Measurements from ENCODE around the gene COL6A1. TPM values are rescaled to one million over a fixed set of nuclear protein-coding genes. Genes with fewer than 3 reads are reported as not detected.
"Not testable (repeated sequence)": the region's sequence is repeated elsewhere in the genome, so short reads cannot be mapped to it uniquely, and the experiment has no call there.

COL6A1 gene
- total RNA-seq, 2 experiments from 2014 or later = 0.74 to 1.6 TPM

DNA sequence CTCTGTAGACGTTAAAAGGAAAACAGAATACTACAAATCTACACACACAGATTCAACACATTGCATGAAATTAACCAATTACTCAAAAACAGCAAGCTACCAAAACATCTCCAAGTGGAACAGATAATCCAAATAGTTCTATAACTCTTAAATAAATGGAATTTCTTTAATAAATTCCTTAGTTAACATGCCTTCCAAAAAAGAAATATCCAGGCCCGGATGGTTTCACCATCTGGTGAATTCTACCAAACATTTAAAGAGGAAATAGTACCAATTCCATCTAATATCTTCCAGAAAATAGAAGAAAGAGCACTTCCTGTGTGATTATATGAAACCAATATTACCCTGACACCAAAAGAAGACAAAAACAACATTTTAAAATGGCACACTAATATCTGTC is 63.6 kb downstream of the COL6A1 start:
- peaks cover 3% of the 10 kb centered on the region for H3K27me3 Mint-ChIP-seq (ENCODE audit: low read depth)
- no peaks in the 10 kb centered on the region for H3K4me1 Mint-ChIP-seq (ENCODE audit: low read depth)
- no peak for DNase-seq
- intact Hi-C loops (cut with micrococcal nuclease) = no loop called here
- H3K9me3 Mint-ChIP-seq = peaks cover 4% of the 10 kb centered on the region
- CTCF ChIA-PET = no interaction called here
- no peak overlapping the region for H3K4me3 Mint-ChIP-seq
- no peak overlapping the region for H3K27ac Mint-ChIP-seq
- H3K36me3 Mint-ChIP-seq (ENCODE audit: low read depth) = no peaks in the 10 kb centered on the region

DNA sequence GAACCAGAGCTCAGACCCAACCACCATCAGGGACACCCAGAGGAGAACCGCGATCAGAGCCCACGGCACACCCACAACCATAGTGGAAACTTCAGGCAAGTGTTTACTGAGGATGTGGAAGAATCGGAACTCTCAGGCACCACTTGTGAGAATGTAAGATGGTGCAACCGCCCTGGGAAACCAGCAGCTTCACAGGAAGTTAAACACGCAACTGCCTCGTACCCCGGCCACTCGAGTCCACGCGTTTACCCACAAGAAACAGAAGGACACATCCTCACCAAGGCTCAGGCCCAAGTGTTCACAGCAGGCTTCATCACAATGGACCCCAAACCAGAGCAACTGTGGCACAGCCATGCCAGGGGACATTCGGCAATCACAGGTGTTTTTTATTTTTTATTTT is 64.9 kb downstream of the COL6A1 start:
- Mint-ChIP-seq H3K27me3 (ENCODE audit: low read depth) (peaks cover 3% of the 10 kb centered on the region), H3K9me3 (peaks cover 4% of the 10 kb centered on the region), H3K4me3 (no peak overlapping the region), H3K4me1 (ENCODE audit: low read depth) (no peaks in the 10 kb centered on the region), H3K27ac (no peak overlapping the region), H3K36me3 (ENCODE audit: low read depth) (no peaks in the 10 kb centered on the region)
- CTCF ChIA-PET = no interaction called here
- intact Hi-C loops (cut with micrococcal nuclease) = no loop called here
- DNase-seq = no peak

DNA sequence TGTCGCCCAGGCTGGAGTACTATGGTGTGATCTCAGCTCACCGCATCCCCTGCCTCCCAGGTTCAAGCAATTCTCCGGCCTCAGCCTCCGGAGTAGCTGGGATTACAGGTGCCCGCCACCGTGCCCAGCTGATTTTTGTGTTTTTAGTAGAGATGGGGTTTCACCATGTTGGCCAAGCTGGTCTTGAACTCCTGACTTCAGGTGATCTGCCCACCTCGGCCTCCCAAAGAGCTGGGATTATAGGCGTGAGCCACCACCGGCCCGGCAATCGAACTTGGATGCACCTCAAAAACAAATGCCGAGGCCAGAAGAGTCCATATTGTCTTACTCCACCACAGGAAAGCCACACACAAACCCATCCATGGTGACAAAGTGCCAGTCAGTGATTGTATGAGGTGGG is 65.3 kb downstream of the COL6A1 start:
- H3K27ac Mint-ChIP-seq; H3K4me3 Mint-ChIP-seq; H3K4me1 Mint-ChIP-seq (ENCODE audit: low read depth); H3K27me3 Mint-ChIP-seq (ENCODE audit: low read depth); intact Hi-C loops (cut with micrococcal nuclease); CTCF ChIA-PET; DNase-seq; H3K36me3 Mint-ChIP-seq (ENCODE audit: low read depth); H3K9me3 Mint-ChIP-seq: not testable (repeated sequence)

DNA sequence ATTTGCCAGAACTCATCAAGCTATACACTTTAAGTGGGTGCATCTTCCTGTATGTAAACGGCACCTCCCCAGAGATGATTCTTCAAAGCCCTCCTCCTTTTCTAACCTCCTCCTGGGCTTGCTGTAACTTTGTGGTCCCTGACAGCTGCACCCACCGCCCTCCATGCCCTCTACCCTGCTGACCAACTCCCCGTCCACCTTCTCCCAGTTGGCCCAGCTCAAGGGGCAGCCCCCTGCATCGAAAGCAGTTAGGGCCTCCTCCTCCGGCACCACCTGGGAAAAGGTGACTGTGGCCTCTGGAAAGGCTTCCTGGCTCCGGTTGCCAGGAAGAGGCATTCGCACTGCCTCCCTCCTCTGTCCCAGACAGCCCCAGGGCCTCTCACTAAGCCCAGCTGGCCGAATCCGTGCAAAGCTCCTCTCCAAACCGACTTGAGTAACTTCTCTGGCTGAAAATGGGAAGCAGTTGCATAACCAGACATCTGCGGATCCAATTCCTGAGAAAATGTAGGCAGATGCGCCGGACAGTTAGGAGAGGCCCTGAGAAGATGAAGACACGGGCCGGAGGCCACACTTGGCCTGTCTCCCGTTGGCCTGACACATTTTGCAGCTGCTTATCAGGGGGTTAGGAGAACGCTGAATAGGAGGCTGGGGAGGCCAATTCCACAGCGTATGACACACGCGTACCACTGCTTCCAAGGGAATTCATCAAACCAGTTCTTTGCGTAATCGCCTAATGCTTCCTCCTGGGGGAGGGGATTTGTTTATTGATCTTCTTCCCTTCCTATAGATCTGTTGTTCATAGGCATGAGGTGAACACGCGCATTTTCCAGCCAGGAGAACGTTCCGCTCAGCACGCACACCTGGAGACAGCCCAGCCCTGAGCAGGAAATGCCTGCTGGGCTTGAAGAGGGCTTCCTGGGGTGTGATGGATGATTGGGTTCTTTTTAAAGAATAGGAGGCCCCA is 67.6 kb downstream of the COL6A1 start:
- no peak overlapping the region for H3K27ac Mint-ChIP-seq
- H3K36me3 Mint-ChIP-seq (ENCODE audit: low read depth) = no peaks in the 10 kb centered on the region
- CTCF ChIA-PET = no interaction called here
- no peaks in the 10 kb centered on the region for H3K27me3 Mint-ChIP-seq (ENCODE audit: low read depth)
- no peak overlapping the region for H3K4me3 Mint-ChIP-seq
- intact Hi-C loops (cut with micrococcal nuclease) = no loop called here
- no peak for DNase-seq
- H3K9me3 Mint-ChIP-seq = peaks cover 4% of the 10 kb centered on the region
- H3K4me1 Mint-ChIP-seq (ENCODE audit: low read depth) = no peaks in the 10 kb centered on the region

DNA sequence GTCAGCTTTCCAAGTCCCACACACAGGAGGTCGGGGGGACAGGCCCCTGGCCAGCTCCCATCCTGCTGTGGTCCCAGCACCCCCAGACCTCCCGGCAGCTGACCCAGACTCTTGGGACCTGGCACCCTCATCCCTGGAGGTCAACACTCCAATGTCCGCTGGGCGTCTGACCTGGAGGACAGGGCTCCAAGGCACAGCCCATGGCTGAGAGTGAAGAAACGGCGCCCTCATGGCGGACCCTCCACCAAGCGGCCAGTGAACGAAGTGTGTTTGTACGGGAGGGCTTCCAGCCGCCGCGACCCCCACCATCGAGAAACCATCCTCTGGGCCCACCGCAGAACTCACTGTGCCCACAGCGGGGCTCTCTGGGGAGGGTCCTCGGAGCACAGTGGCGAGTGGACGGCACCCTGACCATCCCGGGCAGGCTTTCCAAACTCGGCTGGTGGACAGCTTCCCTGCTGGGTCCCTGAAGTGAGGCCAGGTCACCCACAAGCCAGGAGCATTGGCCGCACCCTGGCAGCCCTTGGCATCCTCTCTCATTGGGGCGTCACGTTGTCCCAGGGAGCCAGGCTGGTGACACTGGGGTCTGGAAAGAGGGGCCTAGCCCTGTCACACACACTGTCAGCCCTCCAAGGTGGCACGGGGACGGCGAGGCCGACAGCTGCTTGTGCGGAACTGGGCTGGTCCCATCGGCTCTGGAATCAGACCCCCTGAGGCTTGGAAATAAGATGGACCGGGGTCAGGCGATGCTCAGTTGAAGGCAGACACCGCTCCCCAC is 68.5 kb downstream of the COL6A1 start:
- Mint-ChIP-seq H3K36me3 (ENCODE audit: low read depth) (no peaks in the 10 kb centered on the region), H3K9me3 (peaks cover 4% of the 10 kb centered on the region), H3K4me1 (ENCODE audit: low read depth) (no peaks in the 10 kb centered on the region), H3K27me3 (ENCODE audit: low read depth) (no peaks in the 10 kb centered on the region), H3K4me3 (no peak overlapping the region), H3K27ac (no peak overlapping the region)
- intact Hi-C loops (cut with micrococcal nuclease) = no loop called here
- DNase-seq = no peak
- CTCF ChIA-PET = no interaction called here

DNA sequence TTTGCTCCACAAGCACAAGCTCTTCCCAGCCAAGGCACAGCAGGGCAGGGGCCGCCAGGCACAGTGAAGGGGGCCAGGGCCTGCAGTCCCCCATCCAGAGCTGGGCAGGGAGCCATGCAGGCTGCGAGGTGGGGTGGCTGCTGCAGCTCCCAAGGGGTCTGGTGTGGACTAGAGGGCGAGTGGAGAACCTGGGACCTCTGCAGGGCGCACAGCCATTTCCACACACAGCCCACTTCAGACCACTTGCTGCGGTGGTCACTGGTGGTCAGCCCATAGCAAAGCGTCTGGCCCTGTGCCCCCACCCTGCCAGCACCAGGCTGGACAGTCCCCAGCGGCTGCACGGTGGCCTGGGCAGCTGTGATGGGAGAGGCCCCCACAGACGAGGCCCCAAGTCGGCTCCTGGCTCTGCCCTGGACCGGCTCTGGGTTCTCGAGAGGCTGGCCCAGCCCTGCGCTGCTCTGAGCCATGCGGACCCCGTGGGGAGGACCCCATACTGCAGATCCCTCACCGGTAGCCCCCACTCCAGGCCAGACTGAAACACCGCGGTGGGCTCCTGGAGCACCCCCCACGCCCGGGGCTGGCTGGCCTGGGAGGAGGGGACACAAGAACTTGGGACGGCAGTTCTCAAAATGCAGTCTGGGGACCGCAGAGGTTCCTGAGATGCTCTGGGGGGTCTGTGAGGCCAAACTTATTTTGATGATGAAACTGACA is 69.3 kb downstream of the COL6A1 start:
- no peaks in the 10 kb centered on the region for H3K4me1 Mint-ChIP-seq (ENCODE audit: low read depth)
- intact Hi-C loops (cut with micrococcal nuclease) = no loop called here

DNA sequence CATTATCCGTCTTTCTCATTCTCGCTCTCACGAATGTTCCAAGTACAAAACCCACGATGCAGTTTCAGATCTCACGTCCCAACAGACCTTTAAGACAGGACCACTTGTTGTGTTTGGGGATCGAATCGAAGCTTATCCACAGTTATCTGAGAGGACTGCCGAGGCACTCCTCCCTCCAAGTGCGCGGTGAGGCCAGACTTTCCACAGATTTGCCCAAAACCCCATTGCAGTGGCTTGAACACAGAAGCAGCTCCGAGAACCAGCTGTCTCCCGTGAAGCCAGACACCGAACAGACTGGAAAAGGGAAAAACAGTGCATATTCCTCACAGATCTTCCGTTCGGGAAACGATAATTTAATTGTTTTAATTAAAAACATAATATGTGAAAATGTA is 69.8 kb downstream of the COL6A1 start:
- CTCF ChIA-PET = no interaction called here
- Mint-ChIP-seq H3K4me3 (no peak overlapping the region), H3K27me3 (ENCODE audit: low read depth) (peaks cover 1% of the 10 kb centered on the region), H3K4me1 (ENCODE audit: low read depth) (no peaks in the 10 kb centered on the region), H3K36me3 (ENCODE audit: low read depth) (no peaks in the 10 kb centered on the region), H3K27ac (no peak overlapping the region), H3K9me3 (peaks cover 3% of the 10 kb centered on the region)
- intact Hi-C loops (cut with micrococcal nuclease) = no loop called here
- no peak for DNase-seq

More for the DNA sequence above, 69.3 kb downstream of the COL6A1 start:
- DNase-seq = no peak
- Mint-ChIP-seq H3K27me3 (ENCODE audit: low read depth) (no peaks in the 10 kb centered on the region), H3K9me3 (peaks cover 4% of the 10 kb centered on the region), H3K36me3 (ENCODE audit: low read depth) (no peaks in the 10 kb centered on the region), H3K4me3 (no peak overlapping the region), H3K27ac (no peak overlapping the region)
- CTCF ChIA-PET = no interaction called here

DNA sequence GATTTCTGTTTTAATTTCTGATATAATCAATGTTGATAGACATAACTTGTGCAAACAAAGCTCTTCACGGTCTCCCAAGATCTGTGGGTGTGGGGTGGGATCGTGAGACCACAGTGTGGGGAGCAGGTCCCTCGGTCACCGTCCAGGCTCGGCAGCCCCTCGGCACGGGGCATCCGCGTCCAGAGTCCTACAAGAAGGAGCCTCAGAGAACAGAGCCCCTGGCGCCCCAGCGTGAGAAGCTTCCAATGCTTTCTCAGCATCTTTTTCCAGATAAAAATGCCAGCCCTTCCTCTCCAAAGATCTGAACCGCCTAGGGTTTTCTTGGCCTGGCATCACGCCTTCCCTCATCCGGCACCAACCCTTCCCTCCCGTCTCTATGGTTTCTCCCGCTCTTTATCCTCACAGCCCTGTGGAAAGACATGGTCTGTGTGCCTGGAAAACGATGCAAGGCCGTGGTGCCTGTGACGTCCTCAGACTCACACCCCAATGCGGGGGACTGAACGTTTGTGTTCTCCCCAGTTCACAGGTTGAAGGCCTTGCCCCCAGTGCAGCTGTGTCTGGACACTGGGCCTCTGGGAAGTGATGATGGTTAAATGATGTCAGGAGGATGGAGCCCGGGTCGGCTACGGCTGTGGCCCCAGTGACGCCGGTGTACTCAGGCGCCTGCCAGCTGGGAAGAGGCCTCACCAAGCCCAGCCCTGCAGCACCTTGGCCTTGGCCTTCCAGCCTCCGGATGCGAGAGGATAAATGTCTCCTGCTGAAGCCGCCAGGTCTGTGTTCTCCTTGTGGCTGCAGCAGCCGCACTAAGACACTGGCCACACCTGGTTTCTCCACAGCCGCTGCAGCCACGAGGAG is 70.5 kb downstream of the COL6A1 start:
- intact Hi-C loops (cut with micrococcal nuclease) = no loop called here
- H3K27me3 Mint-ChIP-seq (ENCODE audit: low read depth) = peaks cover 1% of the 10 kb centered on the region
- H3K4me3 Mint-ChIP-seq = no peak overlapping the region
- no peaks in the 10 kb centered on the region for H3K4me1 Mint-ChIP-seq (ENCODE audit: low read depth)
- no peak for DNase-seq
- no peaks in the 10 kb centered on the region for H3K9me3 Mint-ChIP-seq
- CTCF ChIA-PET = no interaction called here
- H3K27ac Mint-ChIP-seq = no peak overlapping the region
- no peaks in the 10 kb centered on the region for H3K36me3 Mint-ChIP-seq (ENCODE audit: low read depth)

DNA sequence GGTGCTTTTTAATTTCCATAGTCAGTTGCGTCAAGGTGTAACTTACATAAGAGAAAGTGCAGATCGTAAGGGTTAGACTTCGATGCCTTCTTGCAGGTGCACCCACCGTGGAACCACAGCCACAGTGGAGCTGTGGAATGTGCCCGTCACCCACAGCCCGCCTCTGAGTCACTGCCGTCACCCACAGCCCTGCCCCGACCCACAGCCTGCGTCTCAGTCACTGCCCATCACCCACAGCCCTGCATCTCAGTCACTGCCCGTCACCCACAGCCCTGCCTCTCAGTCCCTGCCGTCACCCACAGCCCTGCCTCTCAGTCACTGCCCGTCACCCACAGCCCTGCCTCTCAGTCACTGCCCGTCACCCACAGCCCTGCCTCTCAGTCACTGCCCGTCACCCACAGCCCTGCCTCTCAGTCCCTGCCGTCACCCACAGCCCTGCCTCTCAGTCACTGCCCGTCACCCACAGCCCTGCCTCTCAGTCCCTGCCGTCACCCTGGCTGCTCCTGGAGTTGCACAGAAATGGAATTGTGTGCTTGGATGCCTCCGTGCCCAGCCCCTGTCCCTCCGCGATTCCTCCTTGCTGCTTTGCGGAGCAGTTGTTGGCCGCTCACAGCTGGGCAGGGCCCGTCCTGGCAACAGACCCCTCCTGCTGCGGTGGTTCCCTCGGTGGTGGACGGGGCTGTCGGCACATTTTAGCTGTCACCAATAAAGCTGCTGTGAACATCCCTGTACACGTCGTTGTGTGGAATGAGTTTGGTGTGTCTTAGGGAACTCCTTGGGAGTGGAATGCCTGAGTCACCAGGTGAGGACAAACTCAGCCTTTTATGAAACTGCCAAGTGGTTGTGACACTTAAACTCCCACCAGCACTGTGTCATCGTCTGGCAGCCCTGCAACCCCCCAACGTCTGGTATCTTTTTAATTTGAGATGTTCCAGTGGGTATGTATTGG is 71.4 kb downstream of the COL6A1 start:
- H3K36me3 Mint-ChIP-seq (ENCODE audit: low read depth) = no peaks in the 10 kb centered on the region
- CTCF ChIA-PET = no interaction called here
- no peak for DNase-seq
- H3K4me1 Mint-ChIP-seq (ENCODE audit: low read depth) = peaks cover 8% of the 10 kb centered on the region
- H3K27me3 Mint-ChIP-seq (ENCODE audit: low read depth) = peaks cover 4% of the 10 kb centered on the region
- H3K9me3 Mint-ChIP-seq = no peaks in the 10 kb centered on the region
- no peak overlapping the region for H3K4me3 Mint-ChIP-seq
- no peak overlapping the region for H3K27ac Mint-ChIP-seq
- intact Hi-C loops (cut with micrococcal nuclease) = no loop called here

DNA sequence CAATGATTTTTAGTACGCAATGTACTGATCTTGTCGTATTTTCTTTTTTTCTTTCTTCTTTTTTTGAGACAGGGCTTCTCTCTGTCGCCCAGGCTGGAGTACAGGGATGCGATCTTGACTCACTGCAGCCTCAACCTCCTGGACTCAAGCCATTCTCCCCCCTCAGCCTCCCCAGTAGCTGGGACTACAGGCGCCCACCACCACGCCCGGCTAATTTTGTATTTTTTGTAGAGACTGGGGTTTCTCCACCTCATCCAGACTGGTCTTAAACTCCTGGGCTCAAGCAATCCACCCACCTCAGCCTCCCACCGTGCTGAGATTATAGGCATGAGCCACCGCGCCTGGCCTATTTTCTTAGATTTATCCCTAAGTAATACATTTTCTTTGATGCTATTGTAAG is 72.5 kb downstream of the COL6A1 start:
- CTCF ChIA-PET = no interaction called here
- Mint-ChIP-seq H3K36me3 (ENCODE audit: low read depth) (no peaks in the 10 kb centered on the region), H3K9me3 (no peaks in the 10 kb centered on the region), H3K27ac (no peak overlapping the region), H3K27me3 (ENCODE audit: low read depth) (peaks cover 10% of the 10 kb centered on the region), H3K4me1 (ENCODE audit: low read depth) (peaks cover 8% of the 10 kb centered on the region), H3K4me3 (no peak overlapping the region)
- intact Hi-C loops (cut with micrococcal nuclease) = no loop called here
- no peak for DNase-seq

DNA sequence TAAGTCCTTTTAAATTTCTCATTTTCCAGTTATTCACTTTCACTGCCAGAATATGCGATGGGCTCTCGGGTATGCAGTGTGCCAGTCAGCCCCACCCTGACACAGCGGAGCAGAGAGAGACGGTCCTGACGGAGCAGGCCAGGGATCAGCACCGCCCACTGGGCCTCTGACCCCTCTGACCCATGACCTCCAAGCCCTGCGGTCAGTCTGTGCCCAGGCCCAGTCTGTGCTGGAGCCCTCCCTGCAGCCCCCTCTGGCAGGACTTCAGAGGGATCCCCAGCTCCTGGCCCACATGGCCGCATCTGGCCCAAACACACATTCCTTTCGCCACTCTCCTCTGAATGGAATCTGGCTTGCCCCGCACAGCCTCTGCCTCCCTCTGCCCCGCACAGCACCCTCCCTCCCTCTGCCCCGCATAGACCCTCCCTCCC is 72.9 kb downstream of the COL6A1 start:
- intact Hi-C loops (cut with micrococcal nuclease) = no loop called here
- Mint-ChIP-seq H3K27me3 (ENCODE audit: low read depth) (peaks cover 14% of the 10 kb centered on the region), H3K4me1 (ENCODE audit: low read depth) (peaks cover 8% of the 10 kb centered on the region), H3K36me3 (ENCODE audit: low read depth) (no peaks in the 10 kb centered on the region), H3K9me3 (no peaks in the 10 kb centered on the region), H3K27ac (no peak overlapping the region), H3K4me3 (no peak overlapping the region)
- CTCF ChIA-PET = no interaction called here
- no peak for DNase-seq
